Motor neuron (in vitro differentiated cells): Measurements from ENCODE around the gene ACY1. TPM values are rescaled to one million over a fixed set of nuclear protein-coding genes. Genes with fewer than 3 reads are reported as not detected.

Experiments
- ATAC-seq, 8 experiments: fragments of 200-7000 bp; cut with Tn5 transposase; replicated peaks in 6 of 8; 2 replicates each; pipeline ENCODE4 v1.8.0; 2021; ENCODE audit warnings: mild to moderate bottlenecking in 8 of 8, moderate library complexity in 8 of 8
- H3K27ac ChIP-seq, 2 donors: fragments of 250-450 bp; sonication (Bioruptor Pico); 2 replicates each; pipeline ENCODE4 v1.9.0; 2021; ENCODE audit warnings: antibody characterized with exemption in 2 of 2, mild to moderate bottlenecking in 2 of 2, moderate library complexity in 1 of 2
- H3K4me1 ChIP-seq, 2 donors: fragments of 250-450 bp; sonication (Bioruptor Pico); replicated peaks in 1 of 2; 2 replicates each; pipeline ENCODE4 v1.6.1; 2021; ENCODE audit warnings: antibody characterized with exemption in 2 of 2, mild to moderate bottlenecking in 2 of 2, moderate library complexity in 1 of 2
- H3K4me3 ChIP-seq, 5 donors: fragments of 250-450 bp; sonication (Bioruptor Pico); 2 replicates each; pipeline ENCODE4 v1.9.0; 2021; ENCODE audit warnings: antibody characterized with exemption in 5 of 5, mild to moderate bottlenecking in 5 of 5, moderate library complexity in 4 of 5
- WGBS, 10 experiments: fragments of 450-650 bp; shearing (Covaris generic); methylation state at CpG; one replicate each; pipeline ENCODE4 v1.0.0; 2022; 5-methylcytosine and 5-hydroxymethylcytosine counted together
- in situ Hi-C, 9 experiments: fragments of 400-800 bp; cut with MboI; loops; one replicate each; pipeline ENCODE4 v1.15.0; 2021; ENCODE audit warnings: low sequenced_read_pairs in 9 of 9, low pct_unique_long_range_greater_than_20kb in 2 of 9; ENCODE audit not compliant: unreplicated experiment in 9 of 9
- total RNA-seq, 8 experiments: library from RNA; unstranded; fragments of 300-600 nt; gene quantifications; 2 replicates each; pipeline versions ENCODE4 v1.2.3 to v1.2.4, GENCODE V29; 2022

The ACY1 gene
- total RNA-seq, 8 experiments from 2014 or later: 6.0 to 136 (median 22.4) TPM

GRCh38 chr3:52001443-52001974 lies 18.2 kb downstream of the ACY1 start:
- WGBS, 10 experiments: 0 to 29% (median 0%) methylated on average over 1 to 8 of the region's 18 CpGs; no CpG with 5 or more reads in 6 of the 10 experiments
- in situ Hi-C loops: loop anchor here (5.0 to 25.0 kb wide), 3 partner anchors 136 to 143 kb away; no protein-coding TSS in a partner anchor
- ATAC-seq: peak; percentile 73 to 94 (median 78)
- no peak overlapping the region for H3K4me3 ChIP-seq
- no peak overlapping the region for H3K27ac ChIP-seq
- peaks cover 38 to 49% of the 10 kb centered on the region in 2 donors for H3K4me1 ChIP-seq

GRCh38 chr3:52002748-52003147 lies 19.4 kb downstream of the ACY1 start:
- WGBS, 10 experiments: 11 to 80% (median 38%) methylated on average over 1 to 5 of the region's 6 CpGs; no CpG with 5 or more reads in 2 of the 10 experiments
- no peak overlapping the region for H3K4me3 ChIP-seq
- ATAC-seq: peak in 1 of 8 experiments; percentile 2
- no peak overlapping the region for H3K27ac ChIP-seq
- peaks cover 38 to 49% of the 10 kb centered on the region in 2 donors for H3K4me1 ChIP-seq
- in situ Hi-C loops: loop anchor here (5.0 to 25.0 kb wide), 3 partner anchors 135 to 142 kb away; no protein-coding TSS in a partner anchor

- Histone ChIP-seq H3K27ac (no peak overlapping the region), H3K4me3 (no peak overlapping the region), H3K4me1 (peaks cover 38 to 49% of the 10 kb centered on the region in 2 donors)
- WGBS, 10 experiments: 18 to 100% (median 72%) methylated on average over 1 to 4 of the region's 16 CpGs; no CpG with 5 or more reads in 4 of the 10 experiments
- in situ Hi-C loops: loop anchor here (5.0 to 25.0 kb wide), 3 partner anchors 133 to 141 kb away; no protein-coding TSS in a partner anchor
- peak in 7 of 8 experiments; percentile 46 to 78 (median 68) for ATAC-seq
Measured at GRCh38 chr3:52004163-52004787, 20.9 kb downstream of the ACY1 start.

GRCh38 chr3:52004906-52005395 lies 21.6 kb downstream of the ACY1 start:
- Histone ChIP-seq H3K27ac (no peak overlapping the region), H3K4me1 (peaks cover 38 to 49% of the 10 kb centered on the region in 2 donors), H3K4me3 (no peak overlapping the region)
- WGBS, 10 experiments: 90 to 100% (median 100%) methylated on average over 1 to 3 of the region's 4 CpGs; no CpG with 5 or more reads in 6 of the 10 experiments
- no peak for ATAC-seq
- in situ Hi-C loops: loop anchor here (5.0 to 25.0 kb wide), 3 partner anchors 132 to 140 kb away; no protein-coding TSS in a partner anchor

GRCh38 chr3:52005571-52005986 lies 22.2 kb downstream of the ACY1 start:
- peak; percentile 9 to 69 (median 46) for ATAC-seq
- peaks cover 38 to 49% of the 10 kb centered on the region in 2 donors for H3K4me1 ChIP-seq
- 100% methylated on average over 1 of the region's 15 CpGs; no CpG with 5 or more reads in 9 of the 10 experiments for WGBS, 10 experiments
- H3K4me3 ChIP-seq: no peak overlapping the region
- peak overlapping the region in 1 of 2 donors; percentile 13 for H3K27ac ChIP-seq
- in situ Hi-C loops: loop anchor here in 7 of 9 experiments (10.0 to 25.0 kb wide), 2 partner anchors 132 to 139 kb away; no protein-coding TSS in a partner anchor

- H3K27ac ChIP-seq: no peak overlapping the region
- no peak for ATAC-seq
- H3K4me3 ChIP-seq: no peak overlapping the region
- in situ Hi-C loops: loop anchor here in 7 of 9 experiments (10.0 to 25.0 kb wide), 2 partner anchors 131 to 139 kb away; no protein-coding TSS in a partner anchor
- H3K4me1 ChIP-seq: peaks cover 38 to 49% of the 10 kb centered on the region in 2 donors
- WGBS, 10 experiments: 20 to 100% (median 67%) methylated on average over 1 to 2 of the region's 8 CpGs; no CpG with 5 or more reads in 3 of the 10 experiments
Measured at GRCh38 chr3:52006017-52006819, 22.9 kb downstream of the ACY1 start.

- in situ Hi-C loops: loop anchor here in 7 of 9 experiments (10.0 to 25.0 kb wide), 2 partner anchors 131 to 138 kb away; no protein-coding TSS in a partner anchor
- ATAC-seq: no peak
- peaks cover 35 to 47% of the 10 kb centered on the region in 2 donors for H3K4me1 ChIP-seq
- H3K4me3 ChIP-seq: no peak overlapping the region
- H3K27ac ChIP-seq: no peak overlapping the region
- WGBS, 10 experiments: 40 to 73% methylated on average over 1 to 2 of the region's 6 CpGs; no CpG with 5 or more reads in 8 of the 10 experiments
Measured at GRCh38 chr3:52006820-52007133, 23.4 kb downstream of the ACY1 start.

- H3K27ac ChIP-seq: no peak overlapping the region
- peaks cover 32 to 42% of the 10 kb centered on the region in 2 donors for H3K4me1 ChIP-seq
- ATAC-seq: no peak
- in situ Hi-C loops: loop anchor here in 7 of 9 experiments (10.0 to 25.0 kb wide), 2 partner anchors 130 to 138 kb away; no protein-coding TSS in a partner anchor
- 21 to 100% (median 70%) methylated on average over 1 to 2 of the region's 4 CpGs; no CpG with 5 or more reads in 4 of the 10 experiments for WGBS, 10 experiments
- H3K4me3 ChIP-seq: no peak overlapping the region
Measured at GRCh38 chr3:52007291-52007690, 24.0 kb downstream of the ACY1 start.

- in situ Hi-C loops: loop anchor here in 3 of 9 experiments (25.0 kb wide), 1 partner anchor 127 kb away; no protein-coding TSS in a partner anchor
- peaks cover 10 to 11% of the 10 kb centered on the region in 2 donors for H3K4me1 ChIP-seq
- ATAC-seq: no peak
- H3K27ac ChIP-seq: no peak overlapping the region
- no peak overlapping the region for H3K4me3 ChIP-seq
Measured at GRCh38 chr3:52010431-52010830, 27.1 kb downstream of the ACY1 start.

GRCh38 chr3:52012699-52013098 lies 29.4 kb downstream of the ACY1 start:
- H3K4me3 ChIP-seq: no peak overlapping the region
- in situ Hi-C loops: loop anchor here in 3 of 9 experiments (25.0 kb wide), 1 partner anchor 125 kb away; no protein-coding TSS in a partner anchor
- 0 to 100% (median 63%) methylated on average over 1 to 5 of the region's 7 CpGs; no CpG with 5 or more reads in 3 of the 10 experiments for WGBS, 10 experiments
- no peaks in the 10 kb centered on the region for H3K4me1 ChIP-seq
- H3K27ac ChIP-seq: no peak overlapping the region
- no peak for ATAC-seq

GRCh38 chr3:52013802-52014598 lies 30.7 kb downstream of the ACY1 start:
- Histone ChIP-seq H3K27ac (no peak overlapping the region), H3K4me1 (no peaks in the 10 kb centered on the region), H3K4me3 (no peak overlapping the region)
- WGBS, 10 experiments: 17 to 95% (median 80%) methylated on average over 1 to 4 of the region's 6 CpGs; no CpG with 5 or more reads in 3 of the 10 experiments
- ATAC-seq: peak in 1 of 8 experiments; percentile 51
- in situ Hi-C loops: loop anchor here in 3 of 9 experiments (25.0 kb wide), 1 partner anchor 123 kb away; no protein-coding TSS in a partner anchor
